Measurements from ENCODE around the gene LNPEP. TPM values are rescaled to one million over a fixed set of nuclear protein-coding genes. Genes with fewer than 3 reads are reported as not detected.

Gene LNPEP
- total RNA-seq, 4 donors from 2014 or later = 28.9 to 64.4 (median 38.5) TPM

DNA sequence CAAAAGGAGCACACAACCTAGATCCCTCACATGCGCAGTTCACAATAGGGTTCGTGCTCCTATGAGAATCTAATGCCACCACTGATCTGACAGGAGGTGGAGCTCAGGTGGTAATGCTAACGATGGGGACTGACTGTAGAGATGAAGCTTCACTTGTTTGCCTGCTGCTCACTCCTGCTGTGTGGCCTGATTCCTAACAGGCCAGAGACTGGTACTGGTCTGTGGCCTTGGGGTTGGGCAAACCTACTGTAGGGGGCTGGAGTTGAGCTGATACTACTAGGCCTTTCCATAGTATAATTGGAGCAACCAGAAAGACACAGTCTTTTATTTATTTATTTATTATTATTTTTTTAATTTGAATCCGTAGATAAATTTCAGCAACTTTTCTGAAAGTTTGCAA is 5.3 kb downstream of the LNPEP start:
- Histone ChIP-seq H3K27ac (no peak overlapping the region), H3K4me1 (peaks cover 0 to 19% (median 3%) of the 10 kb centered on the region in 4 donors), H3K36me3 (no peaks in the 10 kb centered on the region), H3K27me3 (no peaks in the 10 kb centered on the region), H3K4me3 (no peak overlapping the region), H3K9me3 (no peaks in the 10 kb centered on the region)
- DNase-seq = no peak
- TF ChIP-seq POLR2A (IDR thresholded peaks at IDR 0.05) = no peak
- TF ChIP-seq, protein P1, sequence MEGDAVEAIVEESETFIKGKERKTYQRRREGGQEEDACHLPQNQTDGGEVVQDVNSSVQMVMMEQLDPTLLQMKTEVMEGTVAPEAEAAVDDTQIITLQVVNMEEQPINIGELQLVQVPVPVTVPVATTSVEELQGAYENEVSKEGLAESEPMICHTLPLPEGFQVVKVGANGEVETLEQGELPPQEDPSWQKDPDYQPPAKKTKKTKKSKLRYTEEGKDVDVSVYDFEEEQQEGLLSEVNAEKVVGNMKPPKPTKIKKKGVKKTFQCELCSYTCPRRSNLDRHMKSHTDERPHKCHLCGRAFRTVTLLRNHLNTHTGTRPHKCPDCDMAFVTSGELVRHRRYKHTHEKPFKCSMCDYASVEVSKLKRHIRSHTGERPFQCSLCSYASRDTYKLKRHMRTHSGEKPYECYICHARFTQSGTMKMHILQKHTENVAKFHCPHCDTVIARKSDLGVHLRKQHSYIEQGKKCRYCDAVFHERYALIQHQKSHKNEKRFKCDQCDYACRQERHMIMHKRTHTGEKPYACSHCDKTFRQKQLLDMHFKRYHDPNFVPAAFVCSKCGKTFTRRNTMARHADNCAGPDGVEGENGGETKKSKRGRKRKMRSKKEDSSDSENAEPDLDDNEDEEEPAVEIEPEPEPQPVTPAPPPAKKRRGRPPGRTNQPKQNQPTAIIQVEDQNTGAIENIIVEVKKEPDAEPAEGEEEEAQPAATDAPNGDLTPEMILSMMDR (IDR thresholded peaks at IDR 0.05) = no peak

DNA sequence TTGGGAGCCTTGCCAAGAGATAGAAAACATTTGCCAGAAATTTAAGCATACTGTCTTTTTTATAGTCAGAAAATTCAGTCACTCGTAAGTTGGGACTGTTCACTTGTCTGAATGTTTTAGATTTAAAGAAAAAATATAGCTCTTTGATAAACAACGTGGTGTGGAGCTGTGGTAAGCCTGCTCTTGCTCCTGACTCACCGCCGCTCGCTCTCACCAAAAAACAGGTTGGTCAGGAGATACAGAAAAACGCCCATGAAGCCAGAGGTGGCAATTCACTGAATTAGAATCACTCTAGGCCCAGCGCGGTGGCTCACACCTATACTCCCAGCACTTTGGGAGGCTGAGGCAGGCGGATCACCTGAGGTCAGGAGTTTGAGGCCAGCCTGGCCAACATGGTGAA is 6.2 kb downstream of the LNPEP start:
- H3K4me1 ChIP-seq = peaks cover 0 to 17% (median 3%) of the 10 kb centered on the region in 4 donors

DNA sequence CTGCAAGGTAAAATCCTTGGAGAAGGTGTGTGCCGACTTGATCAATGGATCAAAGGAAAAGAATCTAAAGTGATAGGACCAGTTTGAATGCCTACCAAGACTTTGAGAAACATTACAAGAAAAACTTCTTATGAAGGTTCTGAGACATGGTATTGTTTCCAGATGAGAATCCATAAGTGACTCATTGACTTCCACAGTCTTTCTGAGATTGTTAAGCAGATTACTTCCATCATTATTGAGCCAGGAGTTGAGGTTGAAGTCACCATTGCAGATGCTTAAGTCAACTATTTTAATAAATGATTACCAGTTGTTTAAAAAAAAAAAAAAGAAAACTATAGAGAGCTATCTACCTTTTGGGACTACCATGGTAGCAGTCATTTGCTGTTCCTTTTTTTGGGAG is 7.0 kb downstream of the LNPEP start:
- Histone ChIP-seq H3K36me3 (no peaks in the 10 kb centered on the region), H3K9me3 (no peaks in the 10 kb centered on the region), H3K4me3 (no peak overlapping the region), H3K4me1 (peaks cover 0 to 9% (median 0%) of the 10 kb centered on the region in 4 donors), H3K27ac (no peak overlapping the region), H3K27me3 (no peaks in the 10 kb centered on the region)
- no peak for DNase-seq
- no peak for TF ChIP-seq POLR2A (IDR thresholded peaks at IDR 0.05)
- TF ChIP-seq, protein P1 (IDR thresholded peaks at IDR 0.05) = no peak

More for the DNA sequence above, 6.2 kb downstream of the LNPEP start:
- no peaks in the 10 kb centered on the region for H3K36me3 ChIP-seq
- H3K27ac ChIP-seq = no peak overlapping the region
- H3K9me3 ChIP-seq = no peaks in the 10 kb centered on the region
- no peaks in the 10 kb centered on the region for H3K27me3 ChIP-seq
- no peak for DNase-seq
- TF ChIP-seq, protein P1 (IDR thresholded peaks at IDR 0.05) = no peak
- TF ChIP-seq POLR2A (IDR thresholded peaks at IDR 0.05) = no peak
- H3K4me3 ChIP-seq = no peak overlapping the region

DNA sequence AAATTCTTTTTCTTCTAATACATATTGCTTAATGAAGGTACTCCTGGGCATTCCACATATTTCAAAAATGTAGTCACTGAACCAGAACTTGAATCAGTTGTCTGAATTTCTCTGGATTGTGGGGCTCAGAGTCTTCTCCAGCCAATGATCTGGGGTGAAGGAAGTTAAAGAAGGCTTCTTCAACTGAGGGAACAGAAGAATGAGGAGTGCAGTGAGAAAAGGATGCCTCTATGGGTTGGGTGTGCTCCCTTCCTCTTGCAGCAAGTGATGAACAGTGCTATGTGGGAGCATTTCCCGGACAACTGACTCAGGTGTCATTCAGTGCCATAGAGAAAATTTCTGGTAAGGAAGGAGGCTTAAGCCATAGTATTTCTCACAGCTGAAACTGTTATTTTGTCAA is 7.9 kb downstream of the LNPEP start:
- DNase-seq = no peak
- Histone ChIP-seq H3K4me3 (no peak overlapping the region), H3K9me3 (no peaks in the 10 kb centered on the region), H3K27me3 (no peaks in the 10 kb centered on the region), H3K36me3 (no peaks in the 10 kb centered on the region), H3K4me1 (peaks cover 0 to under 1% (median 0%) of the 10 kb centered on the region in 4 donors), H3K27ac (no peak overlapping the region)
- TF ChIP-seq, protein P1 (IDR thresholded peaks at IDR 0.05) = no peak
- no peak for TF ChIP-seq POLR2A (IDR thresholded peaks at IDR 0.05)

DNA sequence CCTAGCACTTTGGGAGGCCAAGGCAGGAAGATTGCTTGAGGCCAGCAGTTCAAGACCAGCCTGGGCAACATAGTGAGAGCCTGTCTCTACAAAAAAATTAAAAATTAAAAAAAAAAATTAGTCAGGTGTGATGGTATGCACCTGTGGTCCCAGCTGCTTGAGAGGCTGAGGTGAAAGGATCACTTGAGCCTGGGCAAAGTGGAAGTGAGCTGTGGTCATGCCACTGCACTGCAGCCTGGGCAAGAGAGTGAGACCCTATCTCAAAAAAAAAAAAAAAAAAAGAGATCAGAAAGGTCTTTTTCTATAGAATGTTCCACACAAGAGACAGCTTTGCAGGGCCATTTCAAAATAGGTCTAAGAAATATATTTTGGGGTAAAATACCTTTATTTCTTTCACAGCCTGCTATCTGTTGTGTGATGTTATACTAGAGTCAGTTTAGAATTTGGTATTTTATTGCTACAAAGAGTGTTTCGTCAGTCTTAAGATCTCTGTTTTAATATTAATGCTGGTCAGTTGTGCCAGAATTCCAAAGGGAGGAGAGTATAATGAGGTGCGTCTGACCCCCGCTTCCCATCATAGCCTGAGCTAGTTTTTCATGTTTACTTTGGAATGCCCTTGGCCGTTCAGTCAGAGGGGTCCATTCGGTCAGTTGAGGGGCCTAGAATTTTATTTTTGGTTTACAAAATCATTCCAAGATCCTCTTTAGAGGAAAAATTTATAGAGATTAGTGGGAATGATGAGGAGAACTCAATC is 9.4 kb downstream of the LNPEP start:
- Histone ChIP-seq H3K27me3 (no peaks in the 10 kb centered on the region), H3K4me1 (no peaks in the 10 kb centered on the region), H3K27ac (no peak overlapping the region), H3K36me3 (no peaks in the 10 kb centered on the region), H3K9me3 (no peaks in the 10 kb centered on the region), H3K4me3 (no peak overlapping the region)
- DNase-seq = no peak
- TF ChIP-seq POLR2A (IDR thresholded peaks at IDR 0.05) = no peak
- TF ChIP-seq, protein P1 (IDR thresholded peaks at IDR 0.05) = no peak

Measured in Peyer's patch (tissue), 4 donors.